Measurements from ENCODE around the gene GOLGA8K.
"Not testable (repeated sequence)": the region's sequence is repeated elsewhere in the genome, so short reads cannot be mapped to it uniquely, and the experiment has no call there.

The GOLGA8K gene, protein sequence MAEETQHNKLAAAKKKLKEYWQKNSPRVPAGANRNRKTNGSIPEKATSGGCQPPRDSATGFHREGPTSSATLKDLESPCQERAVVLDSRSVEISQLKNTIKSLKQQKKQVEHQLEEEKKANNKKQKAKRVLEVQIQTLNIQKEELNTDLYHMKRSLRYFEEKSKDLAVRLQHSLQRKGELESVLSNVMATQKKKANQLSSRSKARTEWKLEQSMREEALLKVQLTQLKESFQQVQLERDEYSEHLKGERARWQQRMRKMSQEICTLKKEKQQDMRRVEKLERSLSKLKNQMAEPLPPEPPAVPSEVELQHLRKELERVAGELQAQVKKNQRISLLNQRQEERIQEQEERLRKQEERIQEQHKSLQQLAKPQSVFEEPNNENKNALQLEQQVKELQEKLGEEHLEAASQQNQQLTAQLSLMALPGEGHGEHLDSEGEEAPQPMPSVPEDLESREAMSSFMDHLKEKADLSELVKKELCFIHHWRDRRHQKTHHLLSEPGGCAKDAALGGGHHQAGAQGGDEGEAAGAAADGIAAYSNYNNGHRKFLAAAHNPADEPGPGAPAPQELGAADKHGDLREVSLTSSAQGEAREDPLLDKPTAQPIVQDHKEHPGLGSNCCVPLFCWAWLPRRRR

DNA sequence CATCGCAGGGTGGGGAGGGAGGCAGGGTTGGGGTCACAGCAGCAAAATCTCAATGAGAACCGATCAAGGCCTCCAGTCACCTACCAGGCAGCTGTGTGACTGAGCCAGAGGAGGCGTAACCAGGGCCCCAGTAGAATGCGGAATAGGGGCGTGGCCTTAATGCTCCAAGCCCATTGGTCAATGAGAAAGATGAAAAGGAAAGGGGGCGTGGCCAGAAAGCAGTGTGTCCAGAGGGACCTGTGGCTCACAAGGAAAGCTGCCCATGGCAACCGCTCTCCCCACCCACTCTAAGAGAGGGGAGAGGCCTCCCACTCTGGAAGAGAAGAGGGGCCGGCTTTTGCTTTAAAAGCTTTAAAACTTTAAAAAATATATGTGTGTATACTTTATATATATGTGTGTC is at the start of gene GOLGA8K:
GOLGA8K (minus strand) TSS at position 101 of the 400 bp plus-strand sequence; CDS start at position 3, 98 bp downstream.
- not testable (repeated sequence) for DNase-seq (ENCODE audit: low read depth)

DNA sequence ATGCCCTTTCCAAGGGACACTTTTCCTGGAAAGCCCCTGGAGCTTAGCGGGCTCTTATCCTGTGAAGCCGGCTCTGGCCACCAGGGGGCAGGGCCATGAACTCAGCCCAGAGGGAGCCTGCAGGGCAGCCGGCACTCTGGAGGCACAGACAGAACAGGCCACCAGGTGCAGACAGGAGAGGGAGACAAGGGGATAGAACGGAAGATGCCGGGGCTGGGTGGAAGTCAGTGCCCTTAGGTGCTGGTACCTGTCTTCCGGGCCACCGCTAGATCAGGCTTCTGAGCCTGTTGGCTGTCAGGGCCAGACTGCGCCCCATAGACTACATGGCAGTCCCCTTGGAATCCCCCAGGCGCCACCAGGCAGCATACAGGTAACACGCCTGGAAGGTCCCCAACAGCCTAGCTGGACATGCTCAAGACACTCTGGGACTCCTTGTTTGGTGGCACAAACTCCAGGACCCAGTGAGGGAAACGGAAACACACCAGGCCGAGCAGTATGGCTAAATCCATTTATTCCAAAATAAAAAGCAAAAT is 37.4 kb upstream of the GOLGA8K start:
- not testable (repeated sequence) for DNase-seq (ENCODE audit: low read depth)

DNA sequence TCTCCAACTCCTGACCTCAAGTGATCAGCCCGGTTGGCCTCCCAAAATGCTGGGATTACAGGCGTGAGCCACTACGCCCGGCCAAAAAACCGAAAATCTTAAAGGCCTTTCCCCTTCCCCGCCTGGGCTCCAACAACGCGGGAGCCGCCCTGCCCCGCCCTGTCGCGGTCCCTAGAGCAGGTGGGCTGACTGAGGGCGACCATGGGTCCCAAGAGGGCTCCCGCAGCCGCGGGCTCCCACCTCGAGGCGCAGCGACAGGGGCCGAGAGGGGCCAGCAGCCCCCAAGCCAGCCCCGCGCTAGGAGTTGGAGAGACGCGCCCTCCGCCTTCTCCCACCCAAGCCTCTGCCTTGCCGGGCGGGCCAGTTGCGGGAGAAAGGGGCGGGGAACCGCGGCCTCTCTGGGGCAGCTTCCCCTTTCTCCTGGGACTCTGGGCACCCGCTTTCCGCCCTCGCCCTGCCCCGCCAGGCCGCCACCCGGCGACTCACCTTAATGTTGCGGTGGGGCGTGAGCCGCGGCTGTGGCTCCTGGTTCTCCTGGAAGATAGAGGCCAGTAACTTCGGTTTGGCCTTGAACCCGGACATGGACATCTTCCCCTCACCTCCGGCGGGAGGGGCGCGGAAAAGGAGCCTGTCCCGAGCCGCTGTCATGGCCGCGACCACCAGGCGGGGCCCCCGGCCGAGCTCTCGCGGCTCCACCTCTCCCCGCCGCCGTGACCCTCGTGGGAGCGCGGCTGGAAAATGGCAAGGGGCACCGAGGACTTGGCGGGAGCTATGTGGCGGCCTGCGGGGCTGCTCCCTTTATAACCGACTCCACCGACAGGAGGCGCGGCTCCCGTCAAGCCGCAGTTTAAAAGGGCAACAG is 31.2 kb upstream of the GOLGA8K start:
- not testable (repeated sequence) for DNase-seq (ENCODE audit: low read depth)

DNA sequence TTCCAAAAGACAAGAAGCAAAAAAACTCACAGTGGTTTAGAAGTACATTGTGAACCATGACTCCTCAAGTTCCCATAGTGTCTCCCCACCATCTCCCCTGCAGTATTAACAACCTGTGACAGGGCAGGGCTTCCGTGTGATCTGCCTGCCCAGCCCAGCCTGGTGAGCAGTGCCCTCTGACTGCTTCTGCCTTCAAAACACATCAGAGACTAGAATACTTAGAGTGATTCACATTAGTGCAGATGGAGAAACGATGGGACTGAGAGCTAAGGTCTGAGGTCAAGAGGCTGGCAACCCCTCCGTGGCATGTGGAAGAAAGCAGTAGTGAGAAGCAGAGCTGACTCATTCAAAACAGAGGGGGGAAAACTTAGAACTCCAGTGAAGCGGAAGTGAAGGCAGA is 24.5 kb upstream of the GOLGA8K start:
- not testable (repeated sequence) for DNase-seq (ENCODE audit: low read depth)

DNA sequence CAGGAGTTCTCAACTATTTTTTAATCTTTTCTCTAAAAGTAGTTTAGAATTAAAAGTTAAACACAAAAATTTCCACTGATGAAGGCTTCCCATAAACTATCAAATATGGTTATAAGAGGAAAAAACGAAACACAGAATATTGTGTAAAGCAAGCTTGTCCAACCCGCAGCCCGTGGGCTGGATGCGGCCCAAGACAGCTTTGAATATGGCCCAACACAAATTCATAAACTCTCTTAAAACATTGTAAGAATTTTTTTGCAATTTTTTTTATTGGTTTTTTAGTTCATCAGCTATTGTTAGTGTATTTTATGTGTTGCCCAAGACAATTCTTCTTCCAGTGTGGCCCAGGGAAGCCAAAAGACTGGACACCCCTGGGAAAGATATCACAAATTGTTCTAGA is 23.4 kb upstream of the GOLGA8K start:
- not testable (repeated sequence) for DNase-seq (ENCODE audit: low read depth)

DNA sequence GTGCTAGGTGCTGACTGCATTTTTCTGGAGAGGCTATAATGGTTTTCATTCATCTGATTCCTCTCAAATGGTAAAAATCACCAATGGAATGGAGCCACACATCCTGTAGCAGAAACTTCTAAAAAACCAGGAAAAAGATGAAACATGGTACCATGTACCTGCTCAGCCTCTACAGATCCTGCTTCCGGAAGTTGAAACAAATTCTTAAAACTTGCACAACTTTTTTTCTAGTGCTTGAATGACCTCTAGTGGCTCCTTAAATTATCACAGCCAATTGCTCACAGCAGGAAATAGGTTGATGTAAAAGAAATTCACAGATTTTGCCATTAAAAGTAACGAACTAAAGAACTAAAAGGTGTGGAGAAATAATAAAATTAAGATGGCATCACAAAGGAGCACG is 4.8 kb upstream of the GOLGA8K start:
- not testable (repeated sequence) for DNase-seq (ENCODE audit: low read depth)

DNA sequence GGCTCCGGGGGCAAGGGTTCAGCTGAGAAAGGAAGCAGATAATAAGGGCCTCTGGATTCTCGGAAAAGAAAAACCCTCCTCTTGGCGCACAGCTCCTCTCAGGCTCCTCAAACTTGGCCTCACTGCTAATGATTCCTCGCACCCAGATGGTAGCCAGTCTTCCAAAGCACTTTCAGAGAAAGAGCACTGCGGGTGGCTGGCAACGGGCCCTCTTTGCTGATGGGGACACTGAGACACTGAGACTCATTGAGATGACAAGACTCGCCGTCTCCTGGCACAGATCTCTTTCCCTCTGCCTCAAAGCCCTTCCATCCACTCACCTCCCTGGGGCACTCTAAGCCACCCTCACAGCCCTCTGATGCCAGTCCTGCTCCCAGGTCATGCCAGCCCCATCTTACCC is 6.6 kb downstream of the GOLGA8K start:
- DNase-seq (ENCODE audit: low read depth) = not testable (repeated sequence)

DNA sequence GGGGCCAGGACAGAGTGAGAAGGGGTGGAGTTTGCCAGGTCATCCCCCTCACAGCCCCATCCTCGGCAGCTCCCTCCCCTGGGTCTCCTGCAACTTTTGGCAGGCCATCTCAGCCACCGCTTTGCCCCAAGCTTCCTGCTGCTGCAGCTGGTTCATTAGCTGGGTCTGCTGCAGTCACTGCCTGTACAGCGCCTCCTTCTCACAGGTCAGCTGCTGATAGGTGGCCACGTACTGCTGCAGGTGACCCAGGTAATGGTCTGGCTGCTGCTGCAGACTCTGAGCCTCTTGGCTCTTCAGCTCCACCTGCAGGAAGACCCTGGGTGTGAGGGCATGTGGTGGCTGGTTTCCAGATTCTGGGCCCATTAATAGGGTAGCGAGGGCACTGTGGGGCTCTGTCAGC is 8.3 kb downstream of the GOLGA8K start:
- not testable (repeated sequence) for DNase-seq (ENCODE audit: low read depth)

DNA sequence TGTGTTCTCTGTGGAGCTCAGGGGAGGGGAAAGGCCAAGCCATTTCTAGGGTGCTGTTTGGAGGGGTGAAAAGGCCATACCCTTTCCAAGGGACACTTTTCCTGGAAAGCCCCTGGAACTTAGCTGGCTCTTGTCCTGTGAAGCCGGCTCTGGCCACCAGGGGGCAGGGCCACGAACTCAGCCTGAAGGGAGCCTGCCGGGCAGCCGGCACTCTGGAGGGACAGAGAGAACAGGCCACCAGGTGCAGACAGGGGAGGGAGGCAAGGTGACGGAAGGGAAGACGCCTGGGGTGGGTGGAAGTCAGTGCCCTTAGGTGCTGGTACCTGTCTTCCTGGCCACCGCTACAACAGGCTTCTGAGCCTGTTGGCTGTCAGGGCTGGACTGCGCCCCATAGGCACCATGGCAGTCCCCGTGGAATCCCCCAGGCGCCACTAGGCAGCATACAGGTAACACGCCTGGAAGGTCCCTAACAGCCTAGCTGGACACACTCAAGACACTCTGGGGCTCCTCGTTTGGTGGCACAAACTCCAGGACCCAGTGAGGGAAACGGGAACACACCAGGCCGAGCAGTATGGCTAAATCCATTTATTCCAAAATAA is 14.9 kb downstream of the GOLGA8K start:
- not testable (repeated sequence) for DNase-seq (ENCODE audit: low read depth)

DNA sequence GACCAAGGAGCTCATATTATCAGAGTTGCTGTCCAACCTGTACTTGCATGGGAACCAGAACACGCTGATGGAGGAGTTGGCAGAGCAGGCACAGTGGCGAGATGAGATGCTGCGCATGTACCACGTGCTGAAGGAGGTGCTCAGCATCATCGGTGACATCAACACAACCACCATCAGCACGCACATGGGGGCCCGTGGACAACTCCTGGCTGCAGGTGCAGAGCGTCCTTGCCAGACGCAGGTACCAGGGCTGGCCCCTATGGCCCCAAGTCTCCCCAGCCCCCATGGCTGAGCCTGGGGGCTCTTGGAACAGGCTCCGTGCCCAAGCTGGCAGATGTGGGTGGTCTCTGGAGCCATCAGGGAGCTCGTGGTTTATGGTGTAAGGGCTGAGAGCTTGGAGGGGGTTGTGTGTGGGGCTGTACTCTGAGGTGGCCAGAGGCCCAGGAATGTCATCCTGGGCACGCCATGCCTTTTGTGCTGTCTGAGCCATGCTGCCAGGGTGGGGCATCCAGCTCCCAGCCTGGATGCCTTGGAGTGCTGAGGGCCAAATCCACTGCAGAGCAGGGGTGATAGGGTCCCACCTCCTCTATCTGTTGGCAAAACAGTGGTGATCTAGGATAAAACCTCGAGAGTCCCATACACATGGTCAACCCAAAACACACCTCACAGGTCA is 17.1 kb downstream of the GOLGA8K start:
- DNase-seq (ENCODE audit: low read depth) = not testable (repeated sequence)

DNA sequence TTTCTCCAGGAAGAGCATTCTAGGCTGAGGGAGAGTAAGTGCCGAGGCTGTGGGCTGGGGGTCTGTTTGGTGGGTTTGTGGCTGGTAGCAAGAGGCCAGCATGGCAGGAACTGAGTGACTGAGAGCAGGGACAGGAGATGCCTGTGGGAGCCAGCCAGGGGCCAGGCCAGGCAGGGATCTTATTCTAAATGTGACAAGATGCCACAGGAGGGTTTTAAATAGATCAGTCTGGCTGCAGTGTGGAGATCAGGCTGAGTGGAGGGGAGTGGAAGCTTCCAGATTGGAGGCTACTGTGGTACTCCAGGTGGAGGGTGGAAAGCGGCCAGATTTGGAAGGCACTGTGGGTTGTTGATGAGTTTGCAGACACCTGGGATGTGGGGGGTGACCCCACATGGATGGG is 28.9 kb downstream of the GOLGA8K start:
- not testable (repeated sequence) for DNase-seq (ENCODE audit: low read depth)

DNA sequence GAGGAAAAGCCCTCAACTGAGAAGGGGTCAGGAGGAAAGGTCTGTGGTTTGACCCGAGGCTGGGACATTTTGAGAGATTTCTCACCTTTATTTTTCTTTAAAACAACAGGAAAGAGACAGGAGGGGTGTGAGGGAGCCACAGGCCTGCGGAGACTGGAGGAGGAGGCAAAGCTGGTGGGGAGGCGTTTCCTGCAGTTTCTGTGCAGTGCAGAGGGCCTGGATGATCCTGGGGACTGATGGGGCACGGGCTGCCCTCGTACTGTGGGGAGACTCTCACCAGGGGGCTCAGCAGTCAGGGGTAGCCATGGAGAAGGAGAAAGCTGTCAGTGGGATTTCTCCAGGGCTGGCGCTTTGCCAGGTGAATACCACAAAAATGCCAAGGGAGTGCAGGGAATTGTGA is 29.4 kb downstream of the GOLGA8K start:
- DNase-seq (ENCODE audit: low read depth) = not testable (repeated sequence)

DNA sequence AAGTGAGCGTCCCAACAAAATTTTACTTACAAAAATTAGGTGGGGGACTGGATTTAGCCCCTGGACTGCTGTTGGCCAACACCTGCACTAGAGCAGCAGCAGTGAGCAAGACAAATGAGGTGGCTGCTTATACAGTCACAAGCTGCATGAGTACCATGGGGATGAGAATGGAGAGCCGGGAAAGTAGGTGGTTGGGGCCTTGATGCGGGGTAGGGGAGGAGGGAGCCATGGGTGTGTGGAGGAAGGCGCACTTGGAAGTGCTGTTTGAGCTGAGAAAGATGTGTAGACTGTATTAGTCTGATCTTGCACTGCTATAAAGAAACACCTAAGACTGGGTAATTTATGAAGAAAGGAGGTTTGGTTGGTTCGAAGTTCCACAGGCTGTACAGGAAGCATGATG is 31.0 kb downstream of the GOLGA8K start:
- not testable (repeated sequence) for DNase-seq (ENCODE audit: low read depth)

DNA sequence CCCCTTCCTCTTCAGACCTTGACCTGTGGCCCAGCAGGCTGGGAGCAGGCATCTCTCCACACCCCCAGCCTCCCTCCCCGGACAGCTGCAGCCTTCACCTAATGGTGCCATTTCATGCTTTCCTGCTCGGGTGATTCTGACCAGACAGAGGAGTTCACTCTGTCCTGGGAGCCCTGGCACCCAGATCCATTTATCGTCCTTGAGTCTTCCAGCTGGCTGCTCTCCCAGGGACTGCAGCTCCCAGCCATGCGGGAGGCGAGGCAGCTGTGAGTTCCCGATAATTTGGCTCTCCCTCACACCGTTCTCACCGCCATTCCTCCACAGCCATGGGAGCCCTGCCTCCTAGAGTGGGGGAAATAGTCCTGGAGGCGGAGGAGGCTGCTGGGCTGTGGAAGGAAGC is 32.6 kb downstream of the GOLGA8K start:
- not testable (repeated sequence) for DNase-seq (ENCODE audit: low read depth)

DNA sequence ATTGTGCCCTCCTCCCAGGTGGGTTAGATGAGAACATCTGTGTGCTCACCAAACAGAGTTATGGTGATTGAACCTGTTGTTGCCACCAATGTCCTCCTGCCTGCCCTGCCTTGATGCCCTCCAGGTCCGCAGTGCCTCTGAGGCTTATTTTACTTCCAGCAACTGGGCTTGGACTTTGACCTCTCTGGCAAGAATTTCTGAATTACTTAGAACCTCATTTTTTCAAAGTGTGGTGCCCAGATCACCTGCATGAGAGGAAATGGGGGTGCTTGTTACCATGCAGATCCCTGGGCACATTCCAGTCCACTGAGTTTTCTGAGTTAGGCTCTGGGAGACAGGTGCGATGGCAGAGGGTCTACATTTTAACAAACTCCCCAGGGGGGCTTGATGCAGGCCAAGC is 33.0 kb downstream of the GOLGA8K start:
- DNase-seq (ENCODE audit: low read depth) = not testable (repeated sequence)

DNA sequence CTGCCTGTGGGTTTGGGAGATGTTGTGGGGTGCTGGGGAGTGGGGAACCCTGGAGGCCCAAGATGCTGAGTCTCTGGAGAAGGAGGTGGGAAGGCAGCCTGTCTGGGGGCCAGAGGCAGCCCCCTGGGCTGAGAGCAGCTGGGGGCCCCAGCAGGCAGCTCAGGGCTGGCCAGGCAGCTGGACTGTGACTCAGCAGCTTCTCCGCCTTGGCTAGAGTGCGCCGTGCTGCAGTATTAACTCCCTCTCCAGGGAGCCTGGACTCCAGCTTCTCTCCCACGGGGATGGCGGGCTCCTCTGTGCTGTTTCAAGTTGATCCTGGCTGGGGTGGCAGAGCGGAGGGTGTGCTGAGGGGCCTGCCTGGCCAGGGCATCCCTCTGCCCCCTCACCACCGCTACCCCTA is 36.6 kb downstream of the GOLGA8K start:
- not testable (repeated sequence) for DNase-seq (ENCODE audit: low read depth)

DNA sequence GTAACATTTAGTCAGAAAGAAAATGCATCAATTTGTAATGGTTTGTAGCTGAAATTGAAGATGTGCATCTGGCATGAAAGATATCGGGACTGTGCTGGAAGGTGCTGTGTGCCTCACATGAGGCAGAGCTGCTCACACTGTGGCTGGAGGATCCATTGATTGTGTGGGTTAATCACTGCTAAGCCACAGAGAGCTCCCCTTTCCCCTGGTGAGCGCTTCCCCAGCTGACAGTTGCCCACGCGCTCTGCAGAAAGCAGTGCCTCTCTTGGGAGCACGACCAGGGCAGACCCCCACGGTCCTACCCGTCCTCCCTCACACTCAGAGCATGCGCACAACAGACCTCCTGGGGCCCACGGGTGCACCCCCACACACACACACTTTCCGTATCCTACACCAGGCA is 37.1 kb downstream of the GOLGA8K start:
- not testable (repeated sequence) for DNase-seq (ENCODE audit: low read depth)

DNA sequence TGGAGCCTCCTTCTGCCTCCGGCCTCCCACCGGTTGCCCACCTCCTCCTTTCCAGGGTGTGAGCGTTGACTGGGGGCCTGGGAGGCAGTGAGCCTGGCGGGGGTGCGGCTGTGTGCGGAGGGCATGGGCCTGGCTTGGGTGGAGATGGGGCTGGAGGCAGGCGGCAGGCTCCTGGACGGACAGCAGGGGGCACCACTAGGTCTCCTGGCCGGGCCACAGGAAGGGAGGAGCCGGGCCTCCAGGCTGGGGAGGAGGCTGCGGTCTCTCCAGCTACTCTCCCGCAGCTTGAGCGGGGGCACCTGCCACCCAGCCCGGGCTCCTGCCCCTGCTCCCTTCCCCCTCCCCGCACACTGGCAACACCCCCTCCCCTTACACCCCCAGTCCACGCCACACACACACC is 38.1 kb downstream of the GOLGA8K start:
- DNase-seq (ENCODE audit: low read depth) = peak; percentile 63

DNA sequence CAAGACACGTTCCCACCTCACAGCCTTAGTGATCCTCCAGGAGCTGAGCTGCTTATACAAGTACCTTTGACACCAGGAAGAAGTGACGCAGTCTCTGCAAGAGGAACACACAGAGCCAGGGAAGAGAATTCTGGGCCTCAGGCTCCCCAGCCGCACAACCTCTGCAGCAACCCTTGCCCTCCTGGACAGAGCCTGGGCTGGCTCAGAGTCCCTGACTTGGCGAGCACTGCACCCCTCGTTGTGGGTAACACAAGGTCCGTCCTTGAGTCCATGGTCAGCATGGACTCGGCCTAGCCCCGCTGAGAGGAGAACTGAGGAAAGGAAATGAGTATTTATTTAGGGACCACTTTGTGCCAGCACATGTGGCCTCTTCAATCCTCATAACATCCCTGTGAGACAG is 39.6 kb downstream of the GOLGA8K start:
- DNase-seq (ENCODE audit: low read depth) = not testable (repeated sequence)

DNA sequence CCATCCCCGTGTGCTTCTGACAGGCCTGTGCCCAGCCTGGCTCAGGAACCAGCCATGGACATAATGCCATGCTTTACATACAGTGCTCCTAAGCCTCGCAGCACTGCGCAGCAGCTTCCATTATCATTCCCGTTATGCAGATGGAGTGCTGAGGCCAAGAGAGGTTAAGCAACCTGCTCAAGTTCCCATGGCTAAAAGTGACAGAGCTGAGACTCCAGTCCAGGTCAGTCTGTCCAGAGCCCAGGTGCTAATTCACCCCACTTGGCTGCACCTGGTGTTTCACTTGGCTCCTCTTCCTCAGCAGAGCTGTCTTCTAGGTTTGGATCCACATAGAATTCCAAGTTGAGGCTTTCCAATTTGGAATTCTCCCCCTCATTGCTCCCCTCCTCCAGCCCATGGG is 41.4 kb downstream of the GOLGA8K start:
- not testable (repeated sequence) for DNase-seq (ENCODE audit: low read depth)

DNA sequence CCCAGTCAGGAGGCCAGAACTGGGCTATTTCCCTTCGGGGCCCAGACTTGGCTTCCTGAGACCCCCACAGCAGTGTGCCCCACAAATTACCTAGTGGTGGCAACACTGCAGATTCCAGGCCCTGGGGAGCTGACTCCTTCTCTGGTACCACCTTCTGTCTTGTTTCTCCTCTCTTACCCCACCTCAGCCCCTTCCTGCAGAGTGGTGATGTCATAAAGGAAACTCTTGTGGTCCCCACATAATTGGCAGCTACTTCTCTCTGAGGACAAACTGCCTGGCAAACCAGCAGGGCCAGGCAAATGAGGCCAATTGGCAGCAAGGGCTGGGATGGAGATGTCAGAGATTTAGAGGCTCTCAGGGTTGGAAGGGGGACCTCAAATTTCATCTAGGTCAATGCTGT is 44.6 kb downstream of the GOLGA8K start:
- DNase-seq (ENCODE audit: low read depth) = not testable (repeated sequence)
